Left ventricle myocardium superior (tissue), 1 donor: Measurements from ENCODE around the gene LNP1. TPM values are rescaled to one million over a fixed set of nuclear protein-coding genes. Genes with fewer than 3 reads are reported as not detected.
A peak's percentile ranks its signal among the peaks of the same experiment; 100 is the strongest.
"Not testable (repeated sequence)": the region's sequence is repeated elsewhere in the genome, so short reads cannot be mapped to it uniquely, and the experiment has no call there.

ENCODE experiments used
- ATAC-seq: fragments of 200-7000 bp; cut with Tn5 transposase; one replicate; pipeline ENCODE4 v1.9.1; 2020; ENCODE audit warnings: mild to moderate bottlenecking, moderate library complexity
- DNase-seq: peaks from one replicate; pipeline ENCODE4 v3.0.0-alpha.2; 2020
- intact Hi-C: fragments of 100-400 bp; cut with micrococcal nuclease; formaldehyde crosslinking; loops from one replicate; pipeline ENCODE4 v1.11.0; 2022
- total RNA-seq: library from RNA; stranded (reverse); fragmentation: NEBNext Ultra II Directional; extraction: Animal tissue kit (Norgen Biotek cat#: 25700); gene quantifications from one replicate; pipeline ENCODE4 v1.2.1, GENCODE V29; 2021
- donor health status: DM: no; HTN: yes; CAD: no; lungs with severe emphysema.

Gene LNP1
- total RNA-seq, 1 donor from 2014 or later: 2.8 TPM

DNA sequence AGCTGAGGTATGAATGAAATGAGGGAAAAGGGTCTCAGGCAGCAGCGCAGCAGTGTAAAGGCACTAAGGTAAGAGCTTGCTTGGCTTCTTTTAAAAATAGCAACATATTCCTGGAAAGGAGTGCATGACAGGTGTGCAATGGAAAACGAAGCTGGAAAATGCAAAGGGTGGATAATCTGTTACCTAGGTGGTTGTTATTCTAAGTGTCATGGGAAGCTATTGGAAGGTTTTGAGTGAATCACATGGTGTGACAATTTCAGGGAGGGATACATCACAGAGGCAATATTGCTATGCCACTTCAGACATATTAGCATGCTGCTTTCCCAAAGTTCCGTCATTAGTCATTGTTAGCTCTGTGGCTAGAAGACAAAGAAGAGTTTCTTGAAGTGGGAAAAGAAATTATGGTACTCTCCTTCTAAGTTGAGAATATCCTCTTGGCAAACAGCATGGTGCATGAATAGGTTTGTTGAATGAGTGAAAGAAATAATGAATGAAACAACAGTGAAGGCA, 62.4 kb downstream of the LNP1 start:
- intact Hi-C loops: loop anchor here (5.0 to 10.0 kb wide), 2 partner anchors 129 to 331 kb away; no protein-coding TSS in a partner anchor
- ATAC-seq: no peak
- DNase-seq: no peak

DNA sequence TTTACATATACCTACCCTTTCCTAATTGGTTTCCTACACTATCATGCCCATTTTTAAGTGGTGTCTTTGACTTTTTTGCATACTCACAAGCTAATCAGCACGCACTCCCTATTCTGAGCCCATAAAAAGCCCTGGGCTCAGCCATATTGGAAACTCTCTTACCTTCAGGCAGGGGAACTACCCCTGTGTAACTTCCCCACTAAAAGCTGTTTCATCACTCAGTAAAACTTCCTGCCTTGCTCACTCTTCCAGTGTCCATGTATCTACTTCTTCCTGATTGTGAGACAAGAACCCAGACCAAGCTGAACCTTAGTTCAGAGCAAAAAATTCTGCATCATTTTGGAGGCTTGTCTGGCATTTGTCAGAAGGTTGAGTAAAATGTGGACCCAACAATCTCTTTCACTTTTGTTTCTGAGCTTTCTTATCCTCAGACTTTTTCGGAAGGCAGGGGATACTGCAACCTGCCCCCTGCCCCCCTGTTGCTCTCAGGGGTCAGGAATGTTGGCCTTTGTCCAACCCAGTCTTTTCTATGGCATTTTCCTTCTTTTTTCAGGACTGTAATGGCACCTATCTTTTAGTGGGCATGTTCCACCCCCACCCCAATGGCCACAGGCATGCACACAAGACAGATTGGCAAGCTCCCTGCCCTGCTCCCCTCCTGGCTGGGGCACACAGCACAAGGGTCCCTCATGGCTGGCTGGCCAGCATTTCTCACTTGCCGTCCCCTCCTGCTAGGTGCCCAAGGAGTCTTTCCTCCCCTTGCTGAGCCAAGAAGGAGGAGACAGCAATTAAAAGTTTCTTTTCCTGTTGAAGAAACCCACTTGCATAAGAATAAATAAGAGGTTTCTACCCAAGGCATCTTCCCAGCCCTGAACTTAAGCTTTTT, 64.8 kb downstream of the LNP1 start:
- intact Hi-C loops: loop anchor here (10.0 kb wide), 1 partner anchor 329 kb away; no protein-coding TSS in a partner anchor
- DNase-seq: no peak

DNA sequence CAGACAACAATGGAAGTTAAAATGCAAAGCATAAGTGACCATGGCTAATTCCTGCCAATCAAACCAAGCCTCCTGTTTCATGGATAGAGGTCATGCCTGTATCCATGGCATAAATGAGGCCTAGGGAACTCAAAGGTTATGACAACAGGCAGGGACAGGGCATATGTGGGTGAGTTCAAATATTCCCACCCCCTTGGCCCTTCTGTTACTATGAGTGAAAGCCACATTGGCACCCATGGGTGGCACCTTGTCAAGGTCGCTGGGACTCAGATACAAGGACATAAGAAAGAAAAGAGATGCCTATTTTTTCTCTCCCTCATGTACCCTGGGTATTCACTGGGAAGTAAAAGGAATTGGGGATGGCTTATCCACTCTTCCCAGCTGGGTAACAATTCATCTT, 65.8 kb downstream of the LNP1 start:
- DNase-seq (no peak), ATAC-seq (no peak)
- intact Hi-C loops: loop anchor here (10.0 kb wide), 1 partner anchor 328 kb away; no protein-coding TSS in a partner anchor

More for the DNA sequence above, 64.8 kb downstream of the LNP1 start:
- no peak for ATAC-seq

DNA sequence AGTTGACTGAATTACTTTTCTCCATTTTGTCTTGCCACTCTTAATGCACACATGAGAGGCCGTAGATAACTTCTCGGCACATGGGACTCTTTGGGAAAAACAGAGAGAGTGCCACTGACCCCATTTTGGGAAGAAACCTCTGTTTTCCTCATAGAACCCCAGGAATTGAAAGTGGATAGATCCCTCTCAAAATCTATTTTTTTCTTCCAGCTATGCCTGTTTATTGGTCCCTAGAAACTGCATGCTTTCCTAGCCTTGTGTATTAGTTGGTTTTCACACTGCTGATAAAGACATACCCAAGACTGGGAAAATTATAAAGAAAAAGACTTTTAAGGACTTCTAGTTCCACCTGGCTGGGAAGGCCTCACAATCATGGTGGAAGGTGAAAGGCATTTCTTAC, 67.3 kb downstream of the LNP1 start:
- DNase-seq (no peak), ATAC-seq (no peak)
- intact Hi-C loops: loop anchor here (10.0 kb wide), 1 partner anchor 326 kb away; no protein-coding TSS in a partner anchor

DNA sequence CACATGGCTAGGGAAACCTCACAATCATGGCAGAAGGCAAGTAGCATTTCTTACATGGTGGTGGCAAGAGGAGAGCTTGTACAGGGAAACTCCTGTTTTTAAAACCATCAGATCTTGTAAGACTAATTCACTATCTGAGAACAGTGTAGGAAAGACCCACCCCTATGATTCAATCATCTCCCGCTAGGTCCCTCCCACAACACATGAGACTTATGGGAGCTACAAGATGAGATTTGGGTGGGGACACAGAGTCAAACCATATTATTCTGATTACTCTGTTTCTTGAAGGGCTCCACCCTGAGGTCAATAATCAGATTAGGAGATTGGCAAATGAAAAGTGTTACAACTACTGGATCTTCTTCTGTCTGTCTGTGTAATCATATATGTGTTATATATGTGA, 69.6 kb downstream of the LNP1 start:
- ATAC-seq: no peak
- no peak for DNase-seq
- intact Hi-C loops: no loop called here

DNA sequence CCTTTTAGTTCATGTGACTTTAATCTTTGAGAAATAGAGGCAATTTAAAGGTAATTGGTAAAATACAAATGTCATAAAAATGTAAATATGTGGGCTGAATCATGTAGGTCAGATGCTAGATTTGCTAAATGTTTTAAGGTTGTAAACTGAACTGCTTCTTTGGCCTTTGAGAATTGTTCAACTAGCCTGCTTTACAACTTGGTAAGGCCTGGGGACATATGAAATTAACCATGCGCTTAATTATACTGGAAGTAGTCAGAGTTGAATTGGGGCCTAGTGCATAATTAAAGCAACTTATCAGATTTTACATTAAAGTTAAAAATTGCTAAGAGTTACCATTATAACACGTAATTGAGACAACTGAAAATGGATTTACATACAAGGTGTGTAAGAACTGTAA, 70.1 kb downstream of the LNP1 start:
- ATAC-seq: no peak
- no peak for DNase-seq
- intact Hi-C loops: no loop called here

DNA sequence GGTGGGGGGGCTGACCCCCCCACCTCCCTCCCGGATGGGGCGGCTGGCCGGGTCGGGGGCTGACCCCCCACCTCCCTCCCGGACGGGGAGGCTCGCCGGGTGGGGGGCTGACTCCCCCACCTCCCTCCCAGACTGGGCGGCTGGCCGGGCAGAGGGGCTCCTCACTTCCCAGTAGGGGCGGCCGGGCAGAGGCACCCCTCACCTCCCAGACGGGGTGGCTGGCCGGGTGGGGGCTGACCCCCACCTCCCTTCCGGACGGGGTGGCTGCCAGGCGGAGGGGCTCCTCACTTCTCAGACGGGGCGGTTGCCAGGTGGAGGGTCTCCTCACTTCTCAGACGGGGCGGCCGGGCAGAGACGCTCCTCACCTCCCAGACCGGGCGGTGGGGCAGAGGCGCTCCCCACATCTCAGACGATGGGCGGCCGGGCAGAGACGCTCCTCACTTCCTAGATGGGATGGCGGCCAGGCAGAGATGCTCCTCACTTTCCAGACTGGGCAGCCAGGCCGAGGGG, 76.6 kb downstream of the LNP1 start:
- ATAC-seq, intact Hi-C loops: not testable (repeated sequence)

DNA sequence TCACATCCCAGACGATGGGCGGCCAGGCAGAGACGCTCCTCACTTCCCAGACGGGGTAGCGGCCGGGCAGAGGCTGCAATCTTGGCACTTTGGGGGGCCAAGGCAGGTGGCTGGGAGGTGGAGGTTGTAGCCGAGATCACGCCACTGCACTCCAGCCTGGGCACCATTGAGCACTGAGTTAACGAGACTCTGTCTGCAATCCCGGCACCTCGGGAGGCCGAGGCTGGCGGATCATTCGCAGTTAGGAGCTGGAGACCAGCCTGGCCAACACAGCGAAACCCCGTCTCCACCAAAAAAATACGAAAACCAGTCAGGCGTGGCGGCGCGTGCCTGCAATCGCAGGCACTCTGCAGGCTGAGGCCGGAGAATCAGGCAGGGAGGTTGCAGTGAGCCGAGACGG, 77.2 kb downstream of the LNP1 start:
- DNase-seq, ATAC-seq, intact Hi-C loops: not testable (repeated sequence)

More for the DNA sequence above, 76.6 kb downstream of the LNP1 start:
- DNase-seq: not testable (repeated sequence)

DNA sequence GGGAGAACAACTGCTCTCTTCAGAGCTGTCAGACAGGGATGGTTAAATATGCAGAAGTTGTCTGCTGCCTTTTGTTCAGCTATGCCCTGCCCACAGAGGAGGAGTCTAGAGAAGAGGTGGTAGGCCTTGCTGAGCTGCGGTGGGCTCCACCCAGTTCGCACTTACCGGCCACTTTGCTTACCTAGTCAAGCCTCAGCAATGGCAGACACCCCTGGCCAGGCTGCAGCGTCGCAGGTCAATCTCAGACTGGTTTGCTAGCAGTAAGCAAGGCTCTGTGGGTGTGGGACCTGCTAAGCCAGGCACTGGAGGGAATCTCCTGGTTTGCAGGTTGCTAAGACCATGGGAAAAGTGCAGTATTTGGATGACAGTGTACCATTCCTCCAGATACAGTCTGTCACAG, 78.7 kb downstream of the LNP1 start:
- intact Hi-C loops: no loop called here
- no peak for DNase-seq
- no peak for ATAC-seq

DNA sequence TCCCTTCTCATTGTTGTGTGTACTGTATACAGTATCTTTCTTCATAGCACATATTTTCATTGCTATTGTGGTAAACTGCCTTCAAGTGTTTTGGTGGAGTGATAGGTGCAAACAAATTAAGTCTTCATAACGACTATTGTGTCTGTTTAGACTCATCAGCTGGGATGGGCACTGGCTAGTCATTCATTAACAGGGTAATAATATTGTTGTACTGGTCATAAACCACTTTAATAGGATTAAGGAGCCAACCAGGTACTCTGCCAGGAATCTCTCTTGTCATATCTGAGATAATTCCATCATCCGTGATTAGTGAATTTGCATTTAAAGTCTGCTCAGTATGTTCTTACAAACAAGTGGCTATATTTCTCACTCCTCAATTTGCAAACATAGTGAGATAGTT, 80.8 kb downstream of the LNP1 start:
- intact Hi-C loops: no loop called here
- DNase-seq: no peak
- no peak for ATAC-seq

DNA sequence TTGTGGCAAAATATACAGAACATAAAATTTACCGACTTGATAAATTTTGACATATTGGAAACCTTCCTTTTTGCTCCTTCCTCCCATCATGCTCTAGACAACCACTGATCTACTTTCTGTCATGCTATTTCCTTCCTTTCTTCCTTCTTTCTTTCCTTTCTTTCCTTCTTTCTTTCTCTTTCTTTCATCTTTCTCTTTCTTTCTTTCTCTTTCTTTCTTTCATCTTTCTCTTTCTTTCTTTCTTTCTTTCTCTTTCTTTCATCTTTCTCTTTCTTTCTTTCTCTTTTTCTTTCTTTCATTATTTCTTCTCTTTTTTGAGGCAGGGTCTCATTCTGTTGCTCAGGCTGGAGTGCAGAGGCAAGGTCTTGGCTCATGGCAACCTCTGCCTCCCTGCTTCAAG, 82.2 kb downstream of the LNP1 start:
- DNase-seq: no peak
- intact Hi-C loops: no loop called here
- ATAC-seq: no peak

DNA sequence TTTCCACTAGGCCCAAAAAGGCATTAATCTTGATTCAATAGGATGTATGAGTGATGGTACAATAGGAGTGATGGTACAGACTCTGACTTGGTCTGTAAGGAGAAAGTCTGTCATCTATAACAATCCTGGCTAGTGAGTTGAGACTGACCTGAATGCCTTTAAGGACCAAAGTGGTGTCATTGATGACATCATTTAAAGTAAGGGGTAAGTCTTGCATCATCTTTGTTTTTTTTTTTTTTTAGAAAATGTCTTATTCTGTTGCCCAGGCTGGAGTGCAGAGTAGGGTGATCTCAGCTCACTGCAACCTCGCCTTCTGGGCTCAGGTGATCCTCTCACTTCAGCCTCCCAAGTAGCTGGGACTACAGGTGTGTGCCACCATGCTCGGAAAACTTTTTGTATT, 85.5 kb downstream of the LNP1 start:
- intact Hi-C loops: no loop called here
- no peak for DNase-seq
- no peak for ATAC-seq

DNA sequence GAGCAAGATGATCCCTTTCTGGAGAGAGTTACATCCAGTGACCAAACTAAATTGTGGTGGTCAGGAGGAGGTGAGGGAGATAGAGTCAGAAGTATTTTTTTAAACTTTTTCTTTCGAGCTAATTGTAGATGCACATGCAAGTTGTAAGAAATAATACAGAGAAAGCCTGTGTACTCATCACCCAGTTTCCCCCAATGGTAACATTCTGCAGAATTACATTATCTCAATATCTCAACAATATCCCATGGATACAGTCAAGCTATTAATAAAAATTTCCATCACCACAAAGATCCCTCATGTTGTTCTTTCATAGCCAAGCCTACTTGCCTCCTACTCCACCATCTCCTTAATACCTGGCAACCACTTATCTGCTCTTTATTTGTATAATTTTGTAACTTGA, 87.8 kb downstream of the LNP1 start:
- intact Hi-C loops: no loop called here
- no peak for ATAC-seq
- DNase-seq: no peak

DNA sequence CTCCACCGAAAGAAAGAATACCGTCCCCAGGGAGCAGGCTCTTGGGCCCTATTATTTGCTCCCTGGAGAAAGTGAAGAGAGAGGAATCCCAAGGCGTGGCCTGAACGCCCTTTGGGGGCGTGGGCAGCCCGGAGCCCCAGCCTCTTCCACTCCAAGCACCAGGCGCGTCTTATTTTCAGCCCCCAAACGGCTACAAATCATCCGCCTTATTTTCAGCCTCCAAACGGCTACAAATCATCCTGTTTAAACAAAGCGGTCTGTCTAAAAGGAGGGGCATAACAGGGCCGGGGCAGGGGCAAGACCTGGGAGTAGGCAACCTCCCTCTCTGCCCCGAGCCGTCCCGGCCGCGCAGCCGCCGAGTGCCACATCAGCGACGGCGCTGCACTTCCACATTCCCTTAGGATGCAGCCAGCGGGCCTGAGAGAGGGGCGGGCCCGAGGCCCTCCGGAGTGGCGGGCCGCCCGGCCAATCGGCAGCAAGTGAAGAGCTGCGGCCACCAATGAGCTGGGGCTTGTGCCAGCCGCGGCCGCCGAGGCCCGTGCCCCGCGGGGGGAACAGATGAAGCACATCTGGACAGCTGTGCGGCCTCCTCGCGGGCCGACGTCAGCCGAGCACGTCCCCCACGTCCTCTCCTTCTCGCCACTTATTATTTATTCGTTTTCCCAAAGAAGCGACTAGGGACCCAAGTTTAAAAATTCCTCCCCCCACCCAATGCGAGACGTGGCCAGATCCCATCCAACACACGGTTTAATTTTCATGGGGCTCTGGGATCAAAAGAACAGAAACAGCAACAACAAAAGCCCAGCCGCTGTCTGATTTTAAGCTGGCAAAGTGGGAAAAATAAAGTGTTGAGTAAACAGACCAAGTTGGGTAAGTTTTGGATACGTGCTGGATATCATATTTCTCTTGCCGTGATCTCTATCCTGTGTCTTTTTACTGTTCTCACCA, 91.0 kb downstream of the LNP1 start, which contains the start of gene TMEM45A:
TSS of gene TMEM45A (plus strand) at position 561 of the 948 bp plus-strand sequence. CDS start 62,593 bp downstream, outside the sequence.
- ATAC-seq (peak; percentile 100), DNase-seq (peak; percentile 99)
- intact Hi-C loops: no loop called here

DNA sequence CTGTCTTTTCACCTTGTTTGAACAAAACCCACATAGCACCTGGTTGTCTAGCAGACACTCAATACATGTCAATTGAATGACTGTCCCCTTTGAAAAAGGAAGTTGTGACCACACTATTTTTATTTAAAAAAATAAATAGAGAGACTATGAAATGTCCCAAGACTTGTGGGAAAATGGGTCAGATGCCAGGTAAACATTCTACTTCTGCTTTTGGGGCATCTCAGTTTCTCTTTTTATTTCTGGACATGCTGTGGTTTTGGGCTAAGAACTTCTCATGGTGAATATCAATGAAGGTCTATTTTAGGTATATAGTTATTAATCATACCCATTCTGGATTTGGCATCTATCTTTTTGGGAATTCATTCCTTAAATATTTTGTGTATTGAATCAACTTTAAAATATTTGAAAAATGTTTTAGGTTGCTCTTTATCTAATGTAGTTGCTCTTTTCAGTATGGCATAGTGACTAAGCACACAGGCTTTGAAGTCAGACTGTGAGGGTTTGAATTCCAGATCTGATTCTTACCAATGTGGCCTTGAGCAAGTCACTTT, 95.4 kb downstream of the LNP1 start:
- no peak for DNase-seq
- ATAC-seq: no peak
- intact Hi-C loops: no loop called here

DNA sequence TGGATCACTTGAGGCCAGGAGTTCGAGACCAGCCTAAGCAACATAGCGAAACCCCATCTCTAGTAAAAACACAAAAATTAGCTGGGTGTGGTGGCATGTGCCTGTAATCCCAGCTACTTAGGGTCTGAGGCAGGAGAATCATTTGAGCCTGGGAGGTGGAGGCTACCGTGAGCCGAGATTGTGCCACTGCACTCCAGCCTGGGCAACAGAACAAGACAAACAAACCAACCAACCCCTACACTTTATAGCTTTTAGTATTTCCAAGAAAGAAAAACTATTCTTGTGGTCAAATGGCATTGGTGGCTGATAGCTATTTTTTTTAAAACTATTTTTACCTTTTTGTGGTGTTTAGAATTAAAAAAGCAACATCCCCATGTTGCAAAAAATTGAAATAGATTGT, 98.3 kb downstream of the LNP1 start:
- ATAC-seq (no peak), DNase-seq (no peak)
- intact Hi-C loops: no loop called here

DNA sequence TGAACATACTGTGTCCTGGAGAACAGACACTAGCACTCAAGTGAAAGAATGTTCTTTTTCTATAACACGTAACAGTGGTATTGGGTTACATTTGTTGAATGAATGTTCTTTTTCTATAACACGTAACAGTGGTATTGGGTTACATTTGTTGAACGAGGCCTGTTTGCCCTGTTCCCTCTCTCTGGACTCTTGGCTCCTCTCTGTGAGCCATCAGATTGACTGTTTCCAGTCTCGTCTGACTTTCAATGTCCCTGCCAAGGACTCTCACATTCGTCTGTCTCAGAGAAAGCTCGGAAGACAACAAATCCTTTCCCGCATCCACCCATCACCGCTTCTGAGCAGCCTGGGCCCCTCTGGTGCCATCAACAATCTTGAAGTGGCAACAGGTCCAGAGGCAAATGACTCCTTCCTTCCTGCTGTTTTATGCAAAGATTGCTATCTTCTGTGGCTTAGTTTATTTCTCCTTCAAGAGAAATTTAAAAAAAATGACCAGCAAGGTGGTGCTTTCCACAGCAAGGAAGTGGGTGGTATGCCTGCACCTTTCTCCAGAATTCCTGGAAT, 99.1 kb downstream of the LNP1 start:
- intact Hi-C loops: no loop called here
- DNase-seq: no peak
- ATAC-seq: no peak

DNA sequence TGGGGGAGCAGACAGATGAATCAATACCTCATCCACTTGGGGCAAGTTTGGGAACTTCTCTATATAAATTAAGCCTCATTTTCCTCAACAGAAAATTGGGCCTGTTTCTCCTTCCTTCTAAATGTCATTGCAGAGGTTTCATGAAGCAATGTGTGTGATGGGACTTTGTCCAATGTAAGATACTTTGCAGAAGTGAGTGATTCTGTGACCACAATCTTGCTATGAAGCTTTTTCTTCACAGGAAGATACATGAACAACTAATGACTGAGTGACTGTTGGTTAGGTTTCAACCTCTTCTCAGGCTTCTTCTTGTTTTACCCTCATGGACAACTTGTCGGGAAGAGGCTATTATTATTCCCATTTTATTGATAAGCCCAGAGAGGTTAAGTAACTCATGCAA, 102.1 kb downstream of the LNP1 start:
- ATAC-seq (no peak), DNase-seq (no peak)
- intact Hi-C loops: no loop called here
